HG02885 (cell line): ENCODE measurements around the gene MON1B.
A peak's percentile ranks its signal among the peaks of the same experiment; 100 is the strongest.
"Not testable (repeated sequence)": the region's sequence is repeated elsewhere in the genome, so short reads cannot be mapped to it uniquely, and the experiment has no call there.

Source experiments
- ATAC-seq: cut with Tn5 transposase; IDR thresholded peaks from one replicate; pipeline ENCODE4 v1.9.1; 2021; ENCODE audit warnings: mild to moderate bottlenecking; ENCODE audit not compliant: unreplicated experiment, poor library complexity

Gene MON1B

DNA sequence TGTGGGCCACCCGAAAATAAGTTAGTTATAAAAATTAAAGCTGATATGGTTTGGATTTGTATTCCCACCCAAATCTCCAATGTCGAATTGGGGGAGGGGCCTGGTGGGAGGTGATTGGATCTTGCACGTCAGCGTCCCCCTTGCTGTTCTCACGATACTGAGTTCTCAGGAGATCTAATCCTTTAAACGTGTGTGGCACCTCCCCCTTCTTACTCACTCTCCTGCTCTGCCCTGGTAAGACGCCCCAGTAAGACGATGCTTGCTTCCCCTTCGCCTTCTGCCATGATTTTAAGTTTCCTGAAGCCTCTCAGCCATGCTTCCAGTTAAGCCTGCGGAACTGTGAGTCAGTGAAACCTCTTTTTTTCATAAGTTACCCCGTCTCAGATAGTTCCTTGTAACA is 43.6 kb downstream of the MON1B start:
- no peak for ATAC-seq

DNA sequence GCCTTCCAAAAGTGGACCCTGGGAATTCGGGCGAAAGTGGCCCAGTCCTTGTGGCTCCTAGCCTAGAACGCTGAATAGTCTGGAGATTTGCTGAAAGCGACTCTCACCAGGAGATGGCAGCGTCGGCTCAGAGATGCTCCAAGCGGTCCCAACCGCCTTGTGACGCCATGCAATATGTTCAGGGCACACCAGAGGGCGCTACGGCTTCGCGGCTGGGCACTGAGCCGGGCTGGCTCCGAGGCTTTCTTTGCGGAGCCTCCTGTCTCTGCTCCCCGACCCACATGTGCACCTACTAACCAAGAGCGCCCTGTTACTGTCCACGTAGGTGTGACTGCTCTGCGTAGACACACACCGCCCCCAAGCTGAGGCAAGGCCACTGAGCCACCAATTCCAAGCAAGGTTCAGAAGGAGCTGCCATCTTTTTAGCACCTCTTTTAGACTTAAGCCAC is 45.1 kb downstream of the MON1B start:
- peak; percentile 99 for ATAC-seq

GRCh38 chr16:77238593-77238992 is 47.6 kb downstream of the MON1B start:
- ATAC-seq, result no peak

DNA sequence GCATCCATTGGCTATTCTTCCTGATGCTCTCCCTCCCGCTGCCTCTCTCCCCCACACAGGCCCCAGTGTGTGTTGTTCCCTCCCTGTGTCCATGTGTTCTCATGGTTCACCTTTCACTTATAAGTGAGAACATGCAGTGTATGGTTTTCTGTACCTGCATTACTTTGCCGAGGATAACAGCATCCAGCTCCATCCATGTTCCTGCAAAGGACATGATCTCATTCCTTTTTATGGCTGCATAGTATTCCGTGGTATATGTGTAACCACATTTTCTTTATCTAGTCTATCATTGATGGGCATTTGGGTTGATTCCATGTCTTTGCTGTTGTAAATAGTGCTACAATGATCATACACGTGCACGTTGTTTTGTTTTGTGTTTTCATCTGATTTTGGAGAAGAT is 51.5 kb downstream of the MON1B start:
- not testable (repeated sequence) for ATAC-seq

GRCh38 chr16:77246150-77246549 is 55.2 kb downstream of the MON1B start:
- no peak for ATAC-seq

- no peak for ATAC-seq
These were observed 59.4 kb downstream of the MON1B start for GRCh38 chr16:77250400-77250799.
